Measurements from ENCODE around the gene TOM1L1.

- TF ChIP-seq TAF1 (IDR thresholded peaks at IDR 0.05; ENCODE audit: borderline replicate concordance, insufficient read depth, low read length) (no peak), POLR2AphosphoS5 (IDR thresholded peaks at IDR 0.05; ENCODE audit: low read depth, low read length) (no peak), REST (IDR thresholded peaks at IDR 0.05; ENCODE audit: insufficient read depth in 1 of 2, low read depth in 2 of 2, low read length in 2 of 2) (no peak)
Observed at GRCh38 chr17:54935471-54935870, 34.8 kb downstream of the TOM1L1 start.
